Right lobe of liver (tissue), 4 donors: ENCODE measurements around the gene RNF5.

Experiments used
- POLR2A ChIP-seq: fragments of 450-650 bp; IDR thresholded peaks from one replicate; pipeline ENCODE4 v1.6.1; 2017; ENCODE audit warnings: antibody characterized with exemption, mild to moderate bottlenecking
- TF ChIP-seq, protein P1 (sequence below), 4 donors: fragments of 200-600 bp in 3 of 4; fragments of 450-650 bp in 1 of 4; IDR thresholded peaks; one replicate each; pipeline versions ENCODE4 v1.5.1 to v1.8.0; 2016 to 2022; ENCODE audit warnings: antibody characterized with exemption in 4 of 4, mild to moderate bottlenecking in 2 of 4
- donor health status: DM: no; HTN: no; CAD: no.
- donor health status: DM: no; HTN: no; CAD: no.
- donor health status: DM: no; HTN: yes; CAD: no.

DNA sequence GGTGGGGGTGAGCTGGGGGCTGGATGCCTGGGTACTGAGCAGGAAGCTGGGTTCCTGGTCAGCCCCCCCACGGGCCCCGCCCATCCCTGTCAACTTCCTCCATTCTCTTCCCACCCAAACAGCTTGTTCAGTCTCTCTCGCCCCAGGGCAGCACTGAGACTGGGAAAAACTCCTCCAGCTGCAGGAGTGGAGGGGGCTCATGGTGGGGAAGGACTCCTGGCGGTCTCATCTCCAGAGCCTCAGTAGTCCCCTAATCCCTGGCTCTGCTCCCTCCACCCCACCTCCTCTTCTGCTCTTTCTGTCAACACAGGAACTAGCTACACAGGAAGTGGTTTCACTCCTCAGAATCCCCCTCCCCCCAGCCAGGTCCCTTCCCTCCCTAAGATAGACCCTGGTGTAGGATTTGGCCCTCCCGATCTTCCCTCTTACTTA, 14.4 kb downstream of the RNF5 start, which contains the start of gene GPSM3:
- TF ChIP-seq, protein P1, sequence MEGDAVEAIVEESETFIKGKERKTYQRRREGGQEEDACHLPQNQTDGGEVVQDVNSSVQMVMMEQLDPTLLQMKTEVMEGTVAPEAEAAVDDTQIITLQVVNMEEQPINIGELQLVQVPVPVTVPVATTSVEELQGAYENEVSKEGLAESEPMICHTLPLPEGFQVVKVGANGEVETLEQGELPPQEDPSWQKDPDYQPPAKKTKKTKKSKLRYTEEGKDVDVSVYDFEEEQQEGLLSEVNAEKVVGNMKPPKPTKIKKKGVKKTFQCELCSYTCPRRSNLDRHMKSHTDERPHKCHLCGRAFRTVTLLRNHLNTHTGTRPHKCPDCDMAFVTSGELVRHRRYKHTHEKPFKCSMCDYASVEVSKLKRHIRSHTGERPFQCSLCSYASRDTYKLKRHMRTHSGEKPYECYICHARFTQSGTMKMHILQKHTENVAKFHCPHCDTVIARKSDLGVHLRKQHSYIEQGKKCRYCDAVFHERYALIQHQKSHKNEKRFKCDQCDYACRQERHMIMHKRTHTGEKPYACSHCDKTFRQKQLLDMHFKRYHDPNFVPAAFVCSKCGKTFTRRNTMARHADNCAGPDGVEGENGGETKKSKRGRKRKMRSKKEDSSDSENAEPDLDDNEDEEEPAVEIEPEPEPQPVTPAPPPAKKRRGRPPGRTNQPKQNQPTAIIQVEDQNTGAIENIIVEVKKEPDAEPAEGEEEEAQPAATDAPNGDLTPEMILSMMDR (IDR thresholded peaks at IDR 0.05) = no peak
- no peak for TF ChIP-seq POLR2A
